HepG2 (cell line): ENCODE measurements around the gene TCFL5. TPM values are rescaled to one million over a fixed set of nuclear protein-coding genes. Genes with fewer than 3 reads are reported as not detected.

ENCODE experiments used
- BRD4 ChIP-seq: sonication (generic); formaldehyde crosslinking; IDR thresholded peaks from 2 replicates; pipeline ENCODE4 v1.4.0; 2020; ENCODE audit warnings: missing genetic modification reagents
- HDAC2 ChIP-seq: sonication (generic); formaldehyde crosslinking; IDR thresholded peaks from 2 replicates; pipeline ENCODE4 v1.4.0; 2020; ENCODE audit warnings: missing genetic modification reagents
- HNF4A ChIP-seq: sonication (generic); formaldehyde crosslinking; IDR thresholded peaks from 2 replicates; pipeline ENCODE4 v1.4.0; 2020; ENCODE audit warnings: missing genetic modification reagents
- KDM2A ChIP-seq: sonication (generic); formaldehyde crosslinking; IDR thresholded peaks from 2 replicates; pipeline ENCODE4 v1.4.0; 2020; ENCODE audit warnings: low read depth, missing genetic modification reagents, borderline replicate concordance
- MAFF ChIP-seq: IDR thresholded peaks from 2 replicates; pipeline ENCODE4 v1.6.1; 2011; ENCODE audit warnings: low read depth, low read length, improper control_type of control experiment
- RCOR2 ChIP-seq: IDR thresholded peaks from 2 replicates; pipeline ENCODE4 v1.6.1; 2016; ENCODE audit warnings: missing biosample characterization, missing genetic modification reagents
- TBX3 ChIP-seq: fragments of 450-650 bp; IDR thresholded peaks from 2 replicates; pipeline ENCODE4 v1.6.1; 2017; ENCODE audit warnings: antibody characterized with exemption, mild to moderate bottlenecking, inconsistent platforms, borderline replicate concordance
- WIZ ChIP-seq: sonication (generic); formaldehyde crosslinking; IDR thresholded peaks from 2 replicates; pipeline ENCODE4 v1.5.1; 2020; ENCODE audit warnings: mild to moderate bottlenecking, missing genetic modification reagents
- XRCC5 ChIP-seq: fragments of 200-400 bp; formaldehyde crosslinking; optimal IDR thresholded peaks from 2 replicates; pipeline ENCODE3; 2017; ENCODE audit warnings: mild to moderate bottlenecking, low read length
- ZBTB38 ChIP-seq: sonication (generic); formaldehyde crosslinking; IDR thresholded peaks from 2 replicates; pipeline ENCODE4 v1.5.1; 2020; ENCODE audit warnings: mild to moderate bottlenecking, missing genetic modification reagents
- ZIK1 ChIP-seq: sonication (generic); formaldehyde crosslinking; IDR thresholded peaks from 2 replicates; pipeline ENCODE4 v1.5.0; 2020; ENCODE audit warnings: mild to moderate bottlenecking, low read depth, missing genetic modification reagents, borderline replicate concordance
- ZNF225 ChIP-seq: sonication (generic); formaldehyde crosslinking; IDR thresholded peaks from 2 replicates; pipeline ENCODE4 v1.4.0; 2020; ENCODE audit warnings: mild to moderate bottlenecking, missing genetic modification reagents
- ZNF7 ChIP-seq: IDR thresholded peaks from 2 replicates; pipeline ENCODE4 v1.6.1; 2016; ENCODE audit warnings: missing biosample characterization, missing genetic modification reagents
- ZNF891 ChIP-seq: sonication (generic); formaldehyde crosslinking; IDR thresholded peaks from 2 replicates; pipeline ENCODE4 v1.5.0; 2020; ENCODE audit warnings: mild to moderate bottlenecking, missing genetic modification reagents
- polyA plus RNA-seq, 8 experiments: library from polyadenylated mRNA; depleted of rRNA in 3 of 8; stranded (reverse) in 7 of 8; unstranded in 1 of 8; fragments of >200 nt; fragmentation: Illumina TruSeq in 4 of 8; extraction: Trizol in 4 of 8; gene quantifications; 2 replicates each; pipeline versions ENCODE4 v1.2.1 to v1.2.3, GENCODE V29; 2011 to 2016; ENCODE audit warnings: low read depth in 4 of 8, missing spikeins in 1 of 8, mixed read lengths in 1 of 8; ENCODE audit not compliant: insufficient read depth in 1 of 8
- total RNA-seq, 5 experiments: library from RNA; depleted of rRNA; stranded (reverse); fragments of >200 nt; fragmentation: Illumina TruSeq; extraction: Trizol; gene quantifications; 2 replicates each; pipeline ENCODE4 v1.2.3, GENCODE V29; 2016; ENCODE audit warnings: low read depth in 1 of 5
- TF ChIP-seq, protein P1 (sequence below): sonication (generic); formaldehyde crosslinking; IDR thresholded peaks from 2 replicates; pipeline ENCODE4 v1.5.0; 2020; ENCODE audit warnings: mild to moderate bottlenecking, missing genetic modification reagents, borderline replicate concordance
- TF ChIP-seq, protein P2 (sequence below): sonication (generic); formaldehyde crosslinking; conservative IDR thresholded peaks from 2 replicates; pipeline ENCODE4 v1.4.0; 2020; ENCODE audit warnings: missing genetic modification reagents
- TF ChIP-seq, protein P3 (sequence below): sonication (generic); formaldehyde crosslinking; IDR thresholded peaks from 2 replicates; pipeline ENCODE4 v1.4.0; 2020; ENCODE audit warnings: missing genetic modification reagents
- TF ChIP-seq, protein P4 (sequence below): sonication (generic); formaldehyde crosslinking; IDR thresholded peaks from 2 replicates; pipeline ENCODE4 v1.4.0; 2020; ENCODE audit warnings: missing genetic modification reagents
- TF ChIP-seq, protein P5 (sequence below): sonication (generic); formaldehyde crosslinking; IDR thresholded peaks from 2 replicates; pipeline ENCODE4 v1.4.0; 2020; ENCODE audit warnings: mild to moderate bottlenecking, missing genetic modification reagents

Gene TCFL5
- total and polyA plus RNA-seq, 2 of the 13 experiments (the other 11 are each of a cell fraction or from before 2014, with no cell fraction given) = 14.8 to 20.0 TPM

DNA sequence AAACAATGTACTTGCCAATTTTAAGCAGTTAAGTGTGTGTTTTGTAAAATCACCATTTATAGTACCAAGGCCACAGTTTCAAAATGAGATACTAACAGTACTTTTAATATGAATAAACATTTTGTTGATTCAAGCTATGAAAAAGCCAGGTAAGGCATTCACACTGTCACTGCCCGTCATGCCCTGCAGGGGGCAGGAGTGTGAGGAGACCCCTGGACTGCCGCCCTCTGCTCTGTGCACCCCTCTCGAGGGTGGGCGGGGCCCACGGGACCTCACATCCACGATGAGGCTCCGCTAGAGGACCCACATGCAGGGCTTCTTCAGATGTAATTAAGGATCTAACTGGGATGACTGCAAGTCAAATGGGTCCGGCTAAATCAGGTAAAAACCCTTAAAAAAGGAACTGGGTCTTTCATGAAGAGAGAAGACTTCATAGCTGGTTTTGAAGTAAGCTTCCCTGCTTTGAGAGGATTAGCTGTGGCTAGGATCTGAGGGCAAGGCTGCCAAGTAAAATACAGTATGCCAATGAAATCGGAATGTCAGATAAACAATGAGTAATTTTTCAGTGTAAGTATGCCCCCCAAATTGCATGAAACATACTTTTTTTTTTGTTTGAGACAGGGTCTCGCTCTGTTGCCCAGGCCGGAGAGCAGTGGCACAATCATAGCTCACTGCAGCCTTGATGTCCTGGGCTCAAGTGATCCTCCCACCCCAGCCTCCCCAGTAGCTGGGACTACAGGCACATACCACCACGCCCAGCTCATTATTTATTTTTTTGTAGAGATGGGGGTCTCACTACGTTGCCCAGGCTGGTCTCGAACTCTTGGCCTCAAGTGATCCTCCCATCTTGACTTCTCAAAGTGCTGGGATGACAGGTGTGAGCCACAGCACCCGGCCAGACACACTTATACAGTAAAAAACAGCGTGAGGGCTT, 46.0 kb upstream of the TCFL5 start (continued):
- no peak for TF ChIP-seq ZNF7 (CRISPR knock-in tag)
- TF ChIP-seq, protein P1, sequence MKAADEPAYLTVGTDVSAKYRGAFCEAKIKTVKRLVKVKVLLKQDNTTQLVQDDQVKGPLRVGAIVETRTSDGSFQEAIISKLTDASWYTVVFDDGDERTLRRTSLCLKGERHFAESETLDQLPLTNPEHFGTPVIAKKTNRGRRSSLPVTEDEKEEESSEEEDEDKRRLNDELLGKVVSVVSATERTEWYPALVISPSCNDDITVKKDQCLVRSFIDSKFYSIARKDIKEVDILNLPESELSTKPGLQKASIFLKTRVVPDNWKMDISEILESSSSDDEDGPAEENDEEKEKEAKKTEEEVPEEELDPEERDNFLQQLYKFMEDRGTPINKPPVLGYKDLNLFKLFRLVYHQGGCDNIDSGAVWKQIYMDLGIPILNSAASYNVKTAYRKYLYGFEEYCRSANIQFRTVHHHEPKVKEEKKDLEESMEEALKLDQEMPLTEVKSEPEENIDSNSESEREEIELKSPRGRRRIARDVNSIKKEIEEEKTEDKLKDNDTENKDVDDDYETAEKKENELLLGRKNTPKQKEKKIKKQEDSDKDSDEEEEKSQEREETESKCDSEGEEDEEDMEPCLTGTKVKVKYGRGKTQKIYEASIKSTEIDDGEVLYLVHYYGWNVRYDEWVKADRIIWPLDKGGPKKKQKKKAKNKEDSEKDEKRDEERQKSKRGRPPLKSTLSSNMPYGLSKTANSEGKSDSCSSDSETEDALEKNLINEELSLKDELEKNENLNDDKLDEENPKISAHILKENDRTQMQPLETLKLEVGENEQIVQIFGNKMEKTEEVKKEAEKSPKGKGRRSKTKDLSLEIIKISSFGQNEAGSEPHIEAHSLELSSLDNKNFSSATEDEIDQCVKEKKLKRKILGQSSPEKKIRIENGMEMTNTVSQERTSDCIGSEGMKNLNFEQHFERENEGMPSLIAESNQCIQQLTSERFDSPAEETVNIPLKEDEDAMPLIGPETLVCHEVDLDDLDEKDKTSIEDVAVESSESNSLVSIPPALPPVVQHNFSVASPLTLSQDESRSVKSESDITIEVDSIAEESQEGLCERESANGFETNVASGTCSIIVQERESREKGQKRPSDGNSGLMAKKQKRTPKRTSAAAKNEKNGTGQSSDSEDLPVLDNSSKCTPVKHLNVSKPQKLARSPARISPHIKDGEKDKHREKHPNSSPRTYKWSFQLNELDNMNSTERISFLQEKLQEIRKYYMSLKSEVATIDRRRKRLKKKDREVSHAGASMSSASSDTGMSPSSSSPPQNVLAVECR (CRISPR knock-in tag) = peak; percentile 55; the same call in 1 of the 2 replicates
- TF ChIP-seq, protein P2, sequence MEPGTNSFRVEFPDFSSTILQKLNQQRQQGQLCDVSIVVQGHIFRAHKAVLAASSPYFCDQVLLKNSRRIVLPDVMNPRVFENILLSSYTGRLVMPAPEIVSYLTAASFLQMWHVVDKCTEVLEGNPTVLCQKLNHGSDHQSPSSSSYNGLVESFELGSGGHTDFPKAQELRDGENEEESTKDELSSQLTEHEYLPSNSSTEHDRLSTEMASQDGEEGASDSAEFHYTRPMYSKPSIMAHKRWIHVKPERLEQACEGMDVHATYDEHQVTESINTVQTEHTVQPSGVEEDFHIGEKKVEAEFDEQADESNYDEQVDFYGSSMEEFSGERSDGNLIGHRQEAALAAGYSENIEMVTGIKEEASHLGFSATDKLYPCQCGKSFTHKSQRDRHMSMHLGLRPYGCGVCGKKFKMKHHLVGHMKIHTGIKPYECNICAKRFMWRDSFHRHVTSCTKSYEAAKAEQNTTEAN = 0 out of 2 replicates have a peak, but pooled peaks have one; percentile 37
- peak; percentile 57 for TF ChIP-seq XRCC5
- TF ChIP-seq ZIK1 = no peak
- TF ChIP-seq, protein P3, sequence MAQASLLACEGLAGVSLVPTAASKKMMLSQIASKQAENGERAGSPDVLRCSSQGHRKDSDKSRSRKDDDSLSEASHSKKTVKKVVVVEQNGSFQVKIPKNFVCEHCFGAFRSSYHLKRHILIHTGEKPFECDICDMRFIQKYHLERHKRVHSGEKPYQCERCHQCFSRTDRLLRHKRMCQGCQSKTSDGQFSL (CRISPR knock-in tag) = 0 out of 2 replicates have a peak, but pooled peaks have one; percentile 55
- no peak for TF ChIP-seq BRD4 (CRISPR knock-in tag)
- no peak for TF ChIP-seq WIZ (CRISPR knock-in tag)
- TF ChIP-seq, protein P4, sequence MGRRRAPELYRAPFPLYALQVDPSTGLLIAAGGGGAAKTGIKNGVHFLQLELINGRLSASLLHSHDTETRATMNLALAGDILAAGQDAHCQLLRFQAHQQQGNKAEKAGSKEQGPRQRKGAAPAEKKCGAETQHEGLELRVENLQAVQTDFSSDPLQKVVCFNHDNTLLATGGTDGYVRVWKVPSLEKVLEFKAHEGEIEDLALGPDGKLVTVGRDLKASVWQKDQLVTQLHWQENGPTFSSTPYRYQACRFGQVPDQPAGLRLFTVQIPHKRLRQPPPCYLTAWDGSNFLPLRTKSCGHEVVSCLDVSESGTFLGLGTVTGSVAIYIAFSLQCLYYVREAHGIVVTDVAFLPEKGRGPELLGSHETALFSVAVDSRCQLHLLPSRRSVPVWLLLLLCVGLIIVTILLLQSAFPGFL (CRISPR knock-in tag) = no peak
- no peak for TF ChIP-seq TBX3
- no peak for TF ChIP-seq ZNF225 (CRISPR knock-in tag)
- TF ChIP-seq KDM2A = peak; percentile 26; the same call in 1 of the 2 replicates
- no peak for TF ChIP-seq MAFF
- TF ChIP-seq ZBTB38 = peak; percentile 86; the same call in 1 of the 2 replicates
- TF ChIP-seq, protein P5, sequence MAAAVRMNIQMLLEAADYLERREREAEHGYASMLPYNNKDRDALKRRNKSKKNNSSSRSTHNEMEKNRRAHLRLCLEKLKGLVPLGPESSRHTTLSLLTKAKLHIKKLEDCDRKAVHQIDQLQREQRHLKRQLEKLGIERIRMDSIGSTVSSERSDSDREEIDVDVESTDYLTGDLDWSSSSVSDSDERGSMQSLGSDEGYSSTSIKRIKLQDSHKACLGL (CRISPR knock-in tag) = no peak
- TF ChIP-seq HDAC2 (CRISPR knock-in tag) = peak; percentile 42; the same call in 1 of the 2 replicates
- TF ChIP-seq HNF4A = peak; percentile 58; the same call in 1 of the 2 replicates
- no peak for TF ChIP-seq ZNF891 (CRISPR knock-in tag)
- TF ChIP-seq RCOR2 (CRISPR knock-in tag) = 0 out of 2 replicates have a peak, but pooled peaks have one; percentile 26
